Measurements from ENCODE around the gene RAB44. TPM values are rescaled to one million over a fixed set of nuclear protein-coding genes. Genes with fewer than 3 reads are reported as not detected.
A peak's percentile ranks its signal among the peaks of the same experiment; 100 is the strongest.

Gene RAB44
- total and polyA plus RNA-seq, 2 of the 13 experiments (the other 11 are each of a cell fraction or from before 2014, with no cell fraction given), result not detected

GRCh38 chr6:36731622-36732310 is 34.1 kb downstream of the RAB44 start (continued):
- TF ChIP-seq THAP8 (CRISPR knock-in tag; IDR thresholded peaks at IDR 0.05; ENCODE audit: borderline replicate concordance) (no peak), SOX6 (IDR thresholded peaks at IDR 0.05) (no peak), SOX6 (CRISPR knock-in tag; IDR thresholded peaks at IDR 0.05) (no peak), ATRX (CRISPR knock-in tag; IDR thresholded peaks at IDR 0.05; ENCODE audit: borderline replicate concordance) (no peak), CTCF (CRISPR knock-in tag; IDR thresholded peaks at IDR 0.05) (peak; percentile 37; the same call in 1 of the 2 replicates), GTF2F1 (IDR thresholded peaks at IDR 0.05; ENCODE audit: low read length) (no peak), ZNF691 (CRISPR knock-in tag; IDR thresholded peaks at IDR 0.05; ENCODE audit: borderline replicate concordance, low read depth) (no peak), ZNF160 (CRISPR knock-in tag; IDR thresholded peaks at IDR 0.05) (no peak), TFDP2 (CRISPR knock-in tag; IDR thresholded peaks at IDR 0.05) (no peak), ATF6 (CRISPR knock-in tag; conservative IDR thresholded peaks at IDR 0.05) (no peak)
